Activated CD4-positive, alpha-beta T cell treated with anti-CD3 and anti-CD28 coated beads, Interleukin-2, amount 10 ng/mL, durations not matched to agents 24 days and 14 days (primary cell): ENCODE data around the gene IGF1R. TPM values are rescaled to one million over a fixed set of nuclear protein-coding genes. Genes with fewer than 3 reads are reported as not detected.

Experiments
- DNase-seq: peaks from one replicate; pipeline ENCODE4 v3.0.0; 2022
- H3K27ac Mint-ChIP-seq: one replicate; pipeline ENCODE4 v1.8.0; 2022; ENCODE audit warnings: mild to moderate bottlenecking, mixed read lengths
- H3K27me3 Mint-ChIP-seq: one replicate; pipeline ENCODE4 v1.8.0; 2022; ENCODE audit warnings: mixed read lengths
- H3K36me3 Mint-ChIP-seq: one replicate; pipeline ENCODE4 v1.8.0; 2022; ENCODE audit warnings: low read depth, mild to moderate bottlenecking, mixed read lengths
- H3K4me1 Mint-ChIP-seq: one replicate; pipeline ENCODE4 v1.8.0; 2021; ENCODE audit warnings: mixed read lengths
- H3K4me3 Mint-ChIP-seq: one replicate; pipeline ENCODE4 v1.8.0; 2022; ENCODE audit warnings: mild to moderate bottlenecking, moderate library complexity, mixed read lengths
- H3K9me3 Mint-ChIP-seq: one replicate; pipeline ENCODE4 v1.8.0; 2021; ENCODE audit warnings: mixed read lengths
- intact Hi-C: fragments of 100-400 bp; cut with micrococcal nuclease; formaldehyde crosslinking; loops from one replicate; pipeline ENCODE4 v1.15.1; 2023
- total RNA-seq: library from RNA; stranded (reverse); gene quantifications from 2 replicates; pipeline ENCODE4 v1.2.3, GENCODE V29; 2022

Gene IGF1R
- total RNA-seq, 1 donor from 2014 or later: 35.3 TPM

- intact Hi-C loops: no loop called here
- Mint-ChIP-seq H3K36me3 (no peaks in the 10 kb centered on the region), H3K4me3 (no peak overlapping the region), H3K27ac (no peak overlapping the region), H3K9me3 (no peaks in the 10 kb centered on the region), H3K27me3 (no peaks in the 10 kb centered on the region), H3K4me1 (peaks cover 21% of the 10 kb centered on the region)
- DNase-seq: no peak
Measured at GRCh38 chr15:98773616-98774015, 125.3 kb downstream of the IGF1R start.

DNA sequence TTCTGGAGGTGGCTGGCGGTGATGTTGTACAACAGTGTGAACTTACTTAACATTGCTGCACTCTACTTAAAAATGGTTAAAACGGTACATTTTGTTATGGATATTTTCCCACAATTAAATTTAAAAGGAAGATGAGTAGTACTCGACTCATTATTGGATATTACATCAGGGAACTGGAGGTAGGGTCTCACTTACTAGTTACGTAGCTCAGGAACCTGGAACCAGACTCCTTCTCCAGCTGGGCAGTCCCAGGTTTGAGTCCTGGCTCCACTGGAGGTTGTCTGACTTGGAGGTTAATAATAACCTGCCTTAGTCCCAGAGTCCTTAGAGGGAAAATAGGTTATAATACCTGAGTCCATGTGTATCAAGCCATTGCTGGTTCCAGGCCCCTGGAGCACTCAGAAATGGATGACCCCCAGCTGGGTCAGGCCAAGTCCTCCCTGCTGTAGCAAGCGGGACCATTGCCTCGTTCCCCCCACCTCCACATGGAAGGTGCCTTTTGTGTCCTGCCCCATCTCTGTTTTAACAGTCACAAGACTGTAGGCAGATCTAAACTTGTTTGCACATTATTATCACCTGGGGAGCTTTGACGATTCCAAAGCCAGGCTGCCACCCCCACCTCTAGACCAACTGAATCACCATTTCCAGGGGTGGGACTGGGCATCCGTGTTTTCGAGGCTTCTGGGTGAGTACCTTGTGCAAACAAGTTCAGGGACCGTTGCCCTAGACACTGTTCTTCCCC is 126.6 kb downstream of the IGF1R start:
- Mint-ChIP-seq H3K36me3 (no peaks in the 10 kb centered on the region), H3K27me3 (no peaks in the 10 kb centered on the region), H3K4me3 (no peak overlapping the region), H3K4me1 (peaks cover 28% of the 10 kb centered on the region), H3K9me3 (no peaks in the 10 kb centered on the region), H3K27ac (no peak overlapping the region)
- intact Hi-C loops: loop anchor here (5.0 kb wide), 2 partner anchors 258 to 287 kb away; no protein-coding TSS in a partner anchor
- DNase-seq: no peak

GRCh38 chr15:98775498-98776230 is 127.3 kb downstream of the IGF1R start:
- H3K27me3 Mint-ChIP-seq: no peaks in the 10 kb centered on the region
- no peaks in the 10 kb centered on the region for H3K36me3 Mint-ChIP-seq
- H3K9me3 Mint-ChIP-seq: no peaks in the 10 kb centered on the region
- DNase-seq: no peak
- peaks cover 28% of the 10 kb centered on the region for H3K4me1 Mint-ChIP-seq
- intact Hi-C loops: loop anchor here (5.0 kb wide), 2 partner anchors 258 to 287 kb away; no protein-coding TSS in a partner anchor
- no peak overlapping the region for H3K27ac Mint-ChIP-seq
- H3K4me3 Mint-ChIP-seq: no peak overlapping the region

GRCh38 chr15:98776607-98777281 is 128.4 kb downstream of the IGF1R start:
- peak; percentile 65 for DNase-seq
- Mint-ChIP-seq H3K36me3 (no peaks in the 10 kb centered on the region), H3K27me3 (no peaks in the 10 kb centered on the region), H3K27ac (peak overlapping the region; percentile 41), H3K4me1 (peaks cover 23% of the 10 kb centered on the region), H3K9me3 (no peaks in the 10 kb centered on the region), H3K4me3 (peak overlapping the region; percentile 36)
- intact Hi-C loops: loop anchor here (5.0 kb wide), 2 partner anchors 259 to 286 kb away; no protein-coding TSS in a partner anchor

DNA sequence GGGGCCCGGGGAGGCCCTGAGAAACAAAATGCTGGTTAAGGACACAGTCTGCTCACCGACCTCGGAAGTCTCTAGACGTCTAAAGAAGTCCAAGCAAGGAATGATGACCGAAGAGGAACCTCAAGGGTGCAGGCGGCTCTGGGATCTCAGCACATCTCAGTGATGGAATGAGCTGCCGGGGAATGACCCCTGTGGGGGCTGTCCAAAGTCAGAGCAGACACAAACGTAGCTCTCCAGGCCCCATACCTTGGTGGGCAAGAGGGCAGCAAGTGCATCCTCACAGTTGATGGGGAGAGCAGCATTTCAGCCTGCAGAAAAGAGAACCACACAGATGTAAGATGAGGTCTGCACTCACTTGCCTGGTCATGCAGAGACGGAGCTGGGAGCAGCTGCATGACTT is 129.1 kb downstream of the IGF1R start:
- Mint-ChIP-seq H3K4me1 (peaks cover 23% of the 10 kb centered on the region), H3K9me3 (no peaks in the 10 kb centered on the region), H3K36me3 (no peaks in the 10 kb centered on the region), H3K27me3 (no peaks in the 10 kb centered on the region), H3K27ac (no peak overlapping the region), H3K4me3 (no peak overlapping the region)
- intact Hi-C loops: loop anchor here (5.0 kb wide), 2 partner anchors 260 to 285 kb away; no protein-coding TSS in a partner anchor
- DNase-seq: no peak

GRCh38 chr15:98778263-98778959 is 130.1 kb downstream of the IGF1R start:
- Mint-ChIP-seq H3K36me3 (no peaks in the 10 kb centered on the region), H3K27ac (no peak overlapping the region), H3K4me3 (no peak overlapping the region), H3K4me1 (peaks cover 23% of the 10 kb centered on the region), H3K27me3 (no peaks in the 10 kb centered on the region), H3K9me3 (no peaks in the 10 kb centered on the region)
- DNase-seq: no peak
- intact Hi-C loops: loop anchor here (5.0 kb wide), 2 partner anchors 261 to 284 kb away; no protein-coding TSS in a partner anchor

GRCh38 chr15:98778960-98779359 is 130.6 kb downstream of the IGF1R start:
- intact Hi-C loops: loop anchor here (1.0 to 5.0 kb wide), 3 partner anchors 102 to 283 kb away; no protein-coding TSS in a partner anchor
- no peak overlapping the region for H3K27ac Mint-ChIP-seq
- no peaks in the 10 kb centered on the region for H3K36me3 Mint-ChIP-seq
- no peak for DNase-seq
- no peaks in the 10 kb centered on the region for H3K9me3 Mint-ChIP-seq
- H3K4me1 Mint-ChIP-seq: peaks cover 23% of the 10 kb centered on the region
- H3K4me3 Mint-ChIP-seq: no peak overlapping the region
- no peaks in the 10 kb centered on the region for H3K27me3 Mint-ChIP-seq

DNA sequence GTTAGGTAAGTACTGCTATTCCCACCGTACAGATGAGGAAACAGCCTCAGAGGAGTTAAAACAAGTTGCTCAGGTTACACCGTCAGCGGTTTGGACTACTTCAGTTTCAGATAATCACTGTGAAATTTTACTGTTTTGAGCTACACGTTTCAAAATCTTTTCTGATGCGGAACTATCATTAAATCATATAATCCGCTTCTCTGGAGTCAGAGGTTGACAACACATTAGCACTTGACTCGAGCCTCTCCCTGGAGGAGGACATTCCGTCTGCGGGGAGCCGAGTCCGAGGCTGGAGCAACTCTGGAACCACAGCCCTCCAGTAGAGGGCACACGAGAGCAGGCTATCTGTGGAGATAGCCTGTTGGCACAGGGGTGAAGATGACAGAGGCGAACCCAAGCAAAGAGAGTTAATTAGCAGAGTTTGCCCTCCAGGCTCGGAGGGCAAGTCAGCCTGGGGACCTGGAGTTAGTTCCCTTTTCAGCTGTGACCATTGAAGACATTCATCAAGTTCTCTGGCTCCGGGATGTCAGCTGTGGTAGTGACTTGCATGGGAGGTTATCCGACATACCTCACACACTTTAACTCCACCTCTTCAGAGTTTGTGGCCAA is 131.2 kb downstream of the IGF1R start:
- Mint-ChIP-seq H3K4me1 (peaks cover 23% of the 10 kb centered on the region), H3K9me3 (no peaks in the 10 kb centered on the region), H3K4me3 (no peak overlapping the region), H3K36me3 (no peaks in the 10 kb centered on the region), H3K27me3 (no peaks in the 10 kb centered on the region), H3K27ac (no peak overlapping the region)
- intact Hi-C loops: loop anchor here (1.0 to 5.0 kb wide), 3 partner anchors 102 to 283 kb away; no protein-coding TSS in a partner anchor
- DNase-seq: peak; percentile 92

GRCh38 chr15:98781838-98782237 is 133.5 kb downstream of the IGF1R start:
- intact Hi-C loops: no loop called here
- Mint-ChIP-seq H3K4me3 (no peak overlapping the region), H3K36me3 (no peaks in the 10 kb centered on the region), H3K27me3 (no peaks in the 10 kb centered on the region), H3K27ac (no peak overlapping the region), H3K9me3 (no peaks in the 10 kb centered on the region), H3K4me1 (peaks cover 24% of the 10 kb centered on the region)
- no peak for DNase-seq

- H3K9me3 Mint-ChIP-seq: no peaks in the 10 kb centered on the region
- intact Hi-C loops: no loop called here
- no peak overlapping the region for H3K4me3 Mint-ChIP-seq
- no peak for DNase-seq
- no peak overlapping the region for H3K27ac Mint-ChIP-seq
- H3K4me1 Mint-ChIP-seq: peaks cover 29% of the 10 kb centered on the region
- H3K27me3 Mint-ChIP-seq: no peaks in the 10 kb centered on the region
- H3K36me3 Mint-ChIP-seq: no peaks in the 10 kb centered on the region
Measured at GRCh38 chr15:98782801-98783200, 134.5 kb downstream of the IGF1R start.

- Mint-ChIP-seq H3K36me3 (no peaks in the 10 kb centered on the region), H3K4me3 (no peak overlapping the region), H3K4me1 (peaks cover 27% of the 10 kb centered on the region), H3K9me3 (no peaks in the 10 kb centered on the region), H3K27me3 (no peaks in the 10 kb centered on the region), H3K27ac (no peak overlapping the region)
- no peak for DNase-seq
- intact Hi-C loops: loop anchor here (5.0 kb wide), 1 partner anchor 133 kb away; no protein-coding TSS in a partner anchor
Measured at GRCh38 chr15:98785431-98785806, 137.1 kb downstream of the IGF1R start.

- no peak for DNase-seq
- intact Hi-C loops: loop anchor here (5.0 kb wide), 1 partner anchor 134 kb away; no protein-coding TSS in a partner anchor
- Mint-ChIP-seq H3K9me3 (no peaks in the 10 kb centered on the region), H3K4me3 (no peak overlapping the region), H3K27ac (peak overlapping the region; percentile 22), H3K27me3 (no peaks in the 10 kb centered on the region), H3K36me3 (no peaks in the 10 kb centered on the region), H3K4me1 (peaks cover 29% of the 10 kb centered on the region)
Measured at GRCh38 chr15:98785807-98786621, 137.7 kb downstream of the IGF1R start.
